Tibial nerve (tissue), 4 donors: ENCODE measurements around the gene RETREG2.

Experiments used
- CTCF ChIP-seq, 5 experiments: fragments of 200-600 bp in 3 of 5; fragments of 450-650 bp in 2 of 5; sonication (generic) in 3 of 5; IDR thresholded peaks; one replicate each; pipeline ENCODE4 v1.5.1; 2016 to 2019; ENCODE audit warnings: antibody characterized with exemption in 5 of 5, mild to moderate bottlenecking in 3 of 5, moderate library complexity in 2 of 5
- EP300 ChIP-seq, 2 donors: sonication (generic); formaldehyde crosslinking; IDR thresholded peaks; one replicate each; pipeline ENCODE4 v1.6.1; 2017; ENCODE audit warnings: antibody characterized with exemption in 2 of 2, mild to moderate bottlenecking in 1 of 2
- POLR2A ChIP-seq, 2 donors: fragments of 450-650 bp; IDR thresholded peaks; one replicate each; pipeline ENCODE4 v1.6.1; 2017; ENCODE audit warnings: antibody characterized with exemption in 2 of 2, mild to moderate bottlenecking in 2 of 2, moderate library complexity in 2 of 2

GRCh38 chr2:219175486-219175885 lies 2.6 kb upstream of the RETREG2 start:
- no peak for TF ChIP-seq CTCF (IDR thresholded peaks at IDR 0.05)
- no peak for TF ChIP-seq POLR2A (IDR thresholded peaks at IDR 0.05)
- TF ChIP-seq EP300 (IDR thresholded peaks at IDR 0.05) = no peak
